Neutrophil (primary cell): ENCODE data around the gene SHLD2.
"Not testable (repeated sequence)": the region's sequence is repeated elsewhere in the genome, so short reads cannot be mapped to it uniquely, and the experiment has no call there.

Experiments
- H3K27ac ChIP-seq: fragments of 200-600 bp; sonication (generic); 2 replicates; pipeline ENCODE4 v1.5.1; 2016; ENCODE audit warnings: mild to moderate bottlenecking, moderate library complexity
- H3K27me3 ChIP-seq: fragments of 200-600 bp; sonication (generic); 2 replicates; pipeline ENCODE4 v1.6.0; 2016; ENCODE audit warnings: mild to moderate bottlenecking
- H3K36me3 ChIP-seq: fragments of 200-600 bp; sonication (generic); 2 replicates; pipeline ENCODE4 v1.5.1; 2017
- H3K4me1 ChIP-seq, 2 experiments: fragments of 200-600 bp in 1 of 2; sonication (generic) in 1 of 2; 1 replicate in 1 of 2; 2 replicates in 1 of 2; pipeline versions ENCODE4 v1.5.1 to v1.6.1; 2013 to 2016; ENCODE audit warnings: low read depth in 1 of 2, low read length in 1 of 2, mild to moderate bottlenecking in 1 of 2, moderate library complexity in 1 of 2; ENCODE audit not compliant: control insufficient read depth in 1 of 2, insufficient read depth in 1 of 2
- H3K4me3 ChIP-seq, 2 experiments: fragments of 200-600 bp in 1 of 2; sonication (generic) in 1 of 2; 1 replicate in 1 of 2; 2 replicates in 1 of 2; pipeline ENCODE4 v1.5.1; 2013 to 2016; ENCODE audit warnings: low read depth in 1 of 2, low read length in 1 of 2, mild to moderate bottlenecking in 1 of 2, moderate library complexity in 1 of 2
- H3K9me3 ChIP-seq: fragments of 200-600 bp; sonication (generic); 2 replicates; pipeline ENCODE4 v1.5.1; 2016
- CTCF ChIP-seq: fragments of 200-600 bp; sonication (generic); IDR thresholded peaks from 2 replicates; pipeline ENCODE4 v1.5.1; 2016; ENCODE audit warnings: antibody characterized with exemption

SHLD2 gene

GRCh38 chr10:87092861-87093631 lies 2.0 kb upstream of the SHLD2 start:
- peak overlapping the region; percentile 81 to 87 for H3K4me3 ChIP-seq
- H3K9me3 ChIP-seq: no peaks in the 10 kb centered on the region
- peaks cover 24 to 29% of the 10 kb centered on the region in 2 experiments for H3K4me1 ChIP-seq
- peaks cover 5% of the 10 kb centered on the region for H3K36me3 ChIP-seq
- TF ChIP-seq CTCF: no peak
- no peaks in the 10 kb centered on the region for H3K27me3 ChIP-seq
- H3K27ac ChIP-seq: no peak overlapping the region

GRCh38 chr10:87093632-87094372 lies 1.2 kb upstream of the SHLD2 start:
- TF ChIP-seq CTCF: no peak
- H3K9me3 ChIP-seq: no peaks in the 10 kb centered on the region
- H3K4me3 ChIP-seq: peak overlapping the region; percentile 81 to 87
- peaks cover 5% of the 10 kb centered on the region for H3K36me3 ChIP-seq
- peak overlapping the region; percentile 92 for H3K27ac ChIP-seq
- no peaks in the 10 kb centered on the region for H3K27me3 ChIP-seq
- peaks cover 24 to 29% of the 10 kb centered on the region in 2 experiments for H3K4me1 ChIP-seq

- H3K9me3 ChIP-seq: no peaks in the 10 kb centered on the region
- no peaks in the 10 kb centered on the region for H3K36me3 ChIP-seq
- peak overlapping the region; percentile 71 to 87 for H3K4me3 ChIP-seq
- no peak for TF ChIP-seq CTCF
- H3K27ac ChIP-seq: peak overlapping the region; percentile 92
- no peaks in the 10 kb centered on the region for H3K27me3 ChIP-seq
- H3K4me1 ChIP-seq: peaks cover 24 to 29% of the 10 kb centered on the region in 2 experiments
Observed at GRCh38 chr10:87095236-87095945, 385 bp downstream of the SHLD2 start.

DNA sequence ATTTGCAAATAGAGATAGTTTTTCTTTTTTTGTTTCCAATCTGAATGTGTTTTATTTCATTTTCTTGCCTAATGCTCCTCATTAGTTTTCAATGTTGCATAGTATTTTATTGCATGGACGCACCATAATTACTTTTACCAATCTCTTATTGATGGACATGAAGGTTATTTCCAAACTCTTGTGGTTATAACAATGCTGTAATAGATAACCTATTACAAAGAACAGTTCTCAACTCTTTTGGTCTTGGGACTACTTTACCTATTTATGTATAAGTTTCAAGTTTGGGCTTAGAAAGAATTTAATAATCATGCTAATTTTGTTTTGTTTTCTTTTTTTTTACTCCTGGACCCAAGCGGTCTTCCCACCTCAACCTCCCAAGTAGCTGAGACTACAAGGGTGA lies 7.0 kb downstream of the SHLD2 start:
- Histone ChIP-seq H3K27ac (no peak overlapping the region), H3K4me3 (no peak overlapping the region), H3K9me3 (no peaks in the 10 kb centered on the region), H3K36me3 (no peaks in the 10 kb centered on the region), H3K27me3 (no peaks in the 10 kb centered on the region), H3K4me1 (no peaks in the 10 kb centered on the region)
- no peak for TF ChIP-seq CTCF

GRCh38 chr10:87104727-87105126 lies 9.7 kb downstream of the SHLD2 start:
- not testable (repeated sequence) for H3K36me3 ChIP-seq, H3K27ac ChIP-seq

More at GRCh38 chr10:87104727-87105126, 9.7 kb downstream of the SHLD2 start:
- not testable (repeated sequence) for H3K27me3 ChIP-seq, H3K4me1 ChIP-seq, H3K4me3 ChIP-seq, H3K9me3 ChIP-seq
